Dermis blood vessel endothelial cell (primary cell): ENCODE results near the gene NFATC4. TPM values are rescaled to one million over a fixed set of nuclear protein-coding genes. Genes with fewer than 3 reads are reported as not detected.
"Not testable (repeated sequence)": the region's sequence is repeated elsewhere in the genome, so short reads cannot be mapped to it uniquely, and the experiment has no call there.

Source experiments
- DNase-seq: peaks from one replicate; pipeline ENCODE4 v3.0.0; 2010
- total RNA-seq: library from RNA; depleted of rRNA; stranded (reverse); fragments of >200 nt; gene quantifications from 2 replicates; pipeline ENCODE4 v1.2.3, GENCODE V29; 2014

The NFATC4 gene
- total RNA-seq, 1 donor from 2014 or later = 11.1 TPM

GRCh38 chr14:24339284-24340151 is 28.5 kb upstream of the NFATC4 start, which contains the start of gene RIPK3:
Gene RIPK3 (minus strand): TSS chr14:24339991. CDS start chr14:24339826, 165 bp downstream.
- DNase-seq = peak; percentile 32

- DNase-seq = no peak
Measured at GRCh38 chr14:24340606-24341005, 27.4 kb upstream of the NFATC4 start.

GRCh38 chr14:24342889-24343288 is 25.1 kb upstream of the NFATC4 start:
- DNase-seq = no peak

DNA sequence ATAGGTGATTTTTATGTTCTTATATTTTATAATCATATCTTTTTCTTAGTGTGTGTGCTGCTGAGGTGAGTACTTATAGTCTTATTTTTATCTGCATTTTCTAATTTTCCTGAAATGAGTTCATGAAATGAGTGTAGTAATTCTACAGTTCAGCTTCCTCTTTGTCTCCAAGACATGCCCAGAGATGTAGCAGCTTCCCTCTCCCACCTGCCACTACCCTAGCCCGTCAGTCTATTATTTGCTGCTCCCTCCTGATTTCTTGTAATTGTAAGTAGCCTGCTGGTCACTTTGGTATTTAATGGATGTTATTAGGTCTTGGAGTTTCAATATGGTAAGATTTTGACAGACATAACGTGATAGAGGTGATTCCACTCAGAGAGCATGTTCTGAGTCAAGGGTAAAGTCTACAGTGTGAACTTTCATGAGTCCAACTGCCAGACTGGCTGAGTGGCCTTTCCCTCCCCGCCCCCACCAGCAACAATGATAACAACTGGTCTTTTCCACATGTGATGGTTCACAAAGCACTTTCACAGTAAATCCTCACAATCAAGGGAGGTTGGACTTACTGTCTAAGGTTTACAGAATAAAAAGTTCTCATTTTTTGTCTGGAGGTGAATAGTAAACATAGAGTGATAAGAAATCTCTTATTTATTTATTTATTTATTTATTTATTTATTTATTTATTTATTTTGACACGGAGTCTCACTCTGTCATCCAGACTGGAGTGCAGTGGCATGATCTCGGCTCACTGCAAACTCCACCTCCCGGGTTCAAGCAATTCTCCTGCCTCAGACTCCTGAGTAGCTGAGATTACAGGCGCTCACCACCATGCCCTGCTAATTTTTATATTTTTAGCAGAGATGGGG is 24.0 kb upstream of the NFATC4 start:
- no peak for DNase-seq

GRCh38 chr14:24347134-24347533 is 20.9 kb upstream of the NFATC4 start:
- DNase-seq = no peak

GRCh38 chr14:24348186-24348585 is 19.8 kb upstream of the NFATC4 start:
- DNase-seq = no peak

DNA sequence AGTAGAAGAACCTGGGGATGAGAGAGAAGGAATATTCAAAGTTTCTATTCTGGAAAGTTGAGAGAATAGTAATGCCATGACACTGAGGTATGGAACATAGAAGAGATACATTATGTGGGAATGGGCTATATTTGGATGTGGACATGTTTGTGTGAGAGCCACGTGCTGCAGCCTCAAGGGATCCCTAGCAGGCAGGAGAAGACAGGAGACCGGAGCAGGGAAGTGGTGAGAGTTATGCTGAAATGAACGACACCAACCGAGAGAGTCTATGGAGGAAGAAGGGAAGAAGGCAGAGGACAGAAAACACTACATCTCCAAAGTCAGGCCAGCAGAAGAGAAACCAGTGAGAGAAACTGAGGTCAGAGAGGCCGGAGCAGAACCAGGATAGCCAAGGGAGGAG is 18.2 kb upstream of the NFATC4 start:
- DNase-seq = no peak

GRCh38 chr14:24351517-24351916 is 16.5 kb upstream of the NFATC4 start:
- peak; percentile 26 for DNase-seq

DNA sequence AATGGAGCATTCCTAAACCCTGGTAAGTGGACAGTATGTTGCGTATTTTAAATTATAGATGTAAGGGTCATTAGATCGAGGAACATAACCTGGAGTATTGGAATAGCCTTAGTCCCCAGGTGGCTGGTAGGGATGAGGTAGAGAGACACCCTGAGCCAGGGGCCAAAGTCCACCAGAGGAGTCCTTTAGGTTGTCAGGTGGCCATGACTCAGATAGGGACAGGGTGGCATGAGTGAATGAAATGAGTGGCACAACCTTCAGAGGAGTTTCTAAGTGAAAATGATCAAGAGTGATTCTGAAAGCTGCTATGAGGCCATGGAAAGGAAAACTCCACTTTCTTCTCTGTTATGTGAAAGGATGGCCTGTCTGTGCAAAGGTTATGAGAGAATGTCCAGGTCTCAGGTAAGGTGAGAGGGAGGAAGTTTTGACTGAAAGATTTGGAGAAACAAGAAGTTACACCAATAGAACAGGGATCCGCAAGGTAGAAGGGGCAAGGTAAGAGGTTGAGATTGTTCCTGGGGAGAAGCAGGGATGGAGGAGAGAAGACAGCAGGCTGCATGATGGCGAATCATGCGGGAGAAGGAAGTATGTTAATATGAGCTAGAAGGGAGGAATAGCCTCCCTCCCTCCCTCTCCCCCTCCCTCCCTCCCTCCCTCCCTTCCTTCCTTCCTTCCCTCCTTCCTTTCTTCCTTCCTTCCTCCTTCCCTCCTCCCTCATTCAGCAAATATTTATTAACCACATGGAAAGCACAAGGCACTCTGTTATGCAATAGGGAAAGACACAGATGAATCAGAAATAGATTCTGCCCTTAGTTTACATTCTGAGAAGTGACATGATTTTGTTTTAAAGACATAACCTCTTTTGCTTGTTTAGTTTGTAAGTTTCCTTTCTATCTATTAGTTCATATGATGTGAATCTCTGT is 14.2 kb upstream of the NFATC4 start:
- DNase-seq = no peak

GRCh38 chr14:24354482-24354825 is 13.5 kb upstream of the NFATC4 start:
- not testable (repeated sequence) for DNase-seq

- no peak for DNase-seq
Measured at GRCh38 chr14:24355009-24355408, 13.0 kb upstream of the NFATC4 start.

- DNase-seq = no peak
Measured at GRCh38 chr14:24356208-24356607, 11.8 kb upstream of the NFATC4 start.

DNA sequence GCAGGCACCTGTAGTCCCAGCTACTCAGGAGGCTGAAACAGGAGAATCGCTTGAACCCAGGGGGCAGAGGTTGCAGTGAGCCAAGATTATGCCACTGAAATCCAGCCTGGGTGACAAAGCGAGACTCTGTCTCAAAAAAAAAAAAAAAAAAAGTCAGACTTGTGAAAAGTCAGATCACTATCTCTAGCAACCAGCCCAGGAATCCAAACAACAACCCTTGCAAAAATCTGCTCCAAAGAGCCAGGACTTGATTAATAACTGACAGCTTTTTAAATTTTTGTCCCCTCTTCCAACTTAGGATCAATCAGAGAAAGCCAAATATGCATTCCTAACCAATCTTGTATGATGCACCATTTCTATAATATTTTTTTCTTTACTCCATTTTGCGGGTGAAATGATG is 7.7 kb upstream of the NFATC4 start:
- no peak for DNase-seq

DNA sequence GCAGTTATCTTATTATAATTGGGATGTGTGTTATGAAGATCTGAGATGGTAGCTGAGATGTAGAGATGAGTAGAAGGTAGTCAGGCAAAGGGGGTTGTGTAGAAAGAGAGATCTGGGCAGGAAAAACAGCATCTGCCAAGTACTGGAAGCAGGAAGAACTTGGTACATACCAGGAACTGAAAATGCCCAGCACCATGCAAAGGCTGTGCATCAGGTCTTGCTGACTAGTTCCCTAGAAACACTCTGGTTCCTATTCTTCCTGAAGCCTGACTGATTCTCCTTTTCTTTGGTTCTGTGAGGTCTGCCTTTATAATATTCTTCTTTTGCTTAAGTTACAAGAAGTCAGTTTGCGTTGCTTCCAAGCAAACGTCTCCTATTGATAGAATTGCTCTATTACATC is 6.7 kb upstream of the NFATC4 start:
- no peak for DNase-seq

- no peak for DNase-seq
Measured at GRCh38 chr14:24362241-24362960, 5.6 kb upstream of the NFATC4 start.

GRCh38 chr14:24363401-24363800 is 4.6 kb upstream of the NFATC4 start:
- no peak for DNase-seq

DNA sequence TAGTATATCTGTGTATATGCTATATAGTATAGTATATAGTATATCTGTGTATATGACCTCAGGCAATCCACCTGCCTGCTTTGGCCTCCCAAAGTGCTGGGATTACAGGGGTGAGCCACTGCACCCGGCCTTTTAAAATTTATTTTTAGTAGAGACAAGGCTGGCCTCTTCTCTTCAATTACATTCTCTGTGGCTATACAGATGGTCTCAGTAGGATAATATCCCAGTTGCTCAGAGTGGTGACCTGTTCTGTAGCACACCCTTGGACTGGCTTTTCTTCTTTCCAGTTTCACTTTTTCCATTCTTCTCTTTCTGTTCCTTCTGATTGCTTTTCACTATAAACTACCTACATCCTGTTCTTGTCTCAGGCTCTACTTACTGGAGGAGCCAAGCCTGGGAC is 3.1 kb upstream of the NFATC4 start:
- DNase-seq = no peak

DNA sequence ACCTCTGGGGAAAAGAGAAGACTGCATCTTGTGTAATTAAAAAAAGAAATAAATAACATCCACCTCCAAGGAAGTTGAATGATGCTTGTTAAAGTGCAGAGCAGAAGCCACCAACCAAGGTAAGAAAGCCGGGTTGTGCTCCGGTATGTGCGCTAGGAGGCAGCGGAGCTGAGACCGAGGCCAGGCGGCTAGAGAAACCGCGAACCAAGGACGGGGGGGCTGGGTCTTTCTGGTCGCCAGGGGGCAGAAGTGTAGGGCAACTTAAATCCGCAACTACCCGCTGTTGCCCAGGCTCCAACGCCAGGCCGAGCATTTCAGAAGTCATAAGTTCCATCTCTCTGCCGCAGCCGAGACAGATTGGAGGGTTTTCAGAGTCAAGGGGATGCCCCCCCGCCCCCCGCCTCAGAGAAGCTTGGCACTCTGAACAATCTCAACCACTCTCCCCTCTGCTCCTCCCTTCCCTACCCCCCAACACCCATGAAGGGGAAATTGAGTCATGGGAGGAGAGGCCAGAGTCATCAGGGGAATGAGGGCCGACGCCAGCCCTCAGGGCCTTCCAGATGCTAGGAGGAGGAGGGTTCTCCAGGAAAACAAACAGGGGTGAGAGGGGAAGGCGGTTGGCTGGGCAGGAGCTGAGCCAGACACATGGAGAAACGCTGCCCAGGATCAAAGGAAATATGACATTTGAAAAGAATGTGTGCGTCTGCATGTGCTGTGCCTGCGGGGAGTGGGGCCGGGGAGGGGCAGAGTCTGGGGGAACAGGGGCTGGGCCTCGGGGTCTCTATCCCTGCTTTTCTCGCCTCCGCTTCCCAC is 2.2 kb upstream of the NFATC4 start:
- peak; percentile 98 for DNase-seq

GRCh38 chr14:24366413-24366720 is 1.6 kb upstream of the NFATC4 start:
- no peak for DNase-seq

GRCh38 chr14:24366721-24367513 is 1.1 kb upstream of the NFATC4 start:
- DNase-seq = peak; percentile 93
